ENCODE measurements around the gene BMAL1. TPM values are rescaled to one million over a fixed set of nuclear protein-coding genes. Genes with fewer than 3 reads are reported as not detected.

Gene BMAL1
- total RNA-seq, 1 experiment from 2014 or later = 10.9 TPM

GRCh38 chr11:13315517-13316432 lies 38.2 kb downstream of the BMAL1 start:
- Histone ChIP-seq H3K9me2 (replicated peaks; ENCODE audit: low read length) (no peaks in the 10 kb centered on the region), H3K27me3 (ENCODE audit: low read length) (no peaks in the 10 kb centered on the region), H3F3A (ENCODE audit: low read length, unreplicated experiment) (no peaks in the 10 kb centered on the region), H3K9ac (ENCODE audit: low read length) (no peak overlapping the region), H3K79me2 (ENCODE audit: low read length) (no peaks in the 10 kb centered on the region), H2AFZ (ENCODE audit: low read length) (no peak overlapping the region), H3K36me3 (ENCODE audit: low read depth, low read length) (no peaks in the 10 kb centered on the region), H3K9me3 (ENCODE audit: low read length) (no peaks in the 10 kb centered on the region), H3K4me1 (ENCODE audit: insufficient read depth, low read length) (peaks cover 12% of the 10 kb centered on the region), H3K4me2 (ENCODE audit: low read length) (0 out of 2 replicates have a peak overlapping the region, but pooled peaks have one; percentile 37), H4K20me1 (ENCODE audit: low read length) (no peaks in the 10 kb centered on the region), H3K4me3 (ENCODE audit: low read length) (no peak overlapping the region), H3K27ac (ENCODE audit: low read length) (peak overlapping the region; percentile 3; the same call in 1 of the 2 replicates)
- DNase-seq (no peak), ATAC-seq (no peak; the same call in 1 of the 2 replicates)
- CTCF ChIA-PET = interaction anchor here (0.6 kb wide), 3 partner anchors 19 to 132 kb away, joined by 3 read pairs; no protein-coding TSS in a partner anchor
- intact Hi-C loops (cut with micrococcal nuclease) = no loop called here
- no TSS peak for BruUV-seq (replicated peaks)
- TF ChIP-seq EZH2phosphoT487 (IDR thresholded peaks at IDR 0.05; ENCODE audit: borderline replicate concordance, low read length) (no peak), EZH2 (IDR thresholded peaks at IDR 0.05; ENCODE audit: low read length, unreplicated experiment) (no peak), CTCF (conservative IDR thresholded peaks at IDR 0.05; ENCODE audit: low read depth, low read length) (no peak)
- POLR2A ChIA-PET (ENCODE audit: unreplicated experiment) = no interaction called here

- peaks cover 12% of the 10 kb centered on the region for H3K4me1 ChIP-seq (ENCODE audit: insufficient read depth, low read length)
- intact Hi-C loops (cut with micrococcal nuclease) = no loop called here
- ATAC-seq = peak; percentile 92
- no peak overlapping the region for H3K4me3 ChIP-seq (ENCODE audit: low read length)
- peak overlapping the region; percentile 37; the same call in 1 of the 2 replicates for H3K4me2 ChIP-seq (ENCODE audit: low read length)
- no peaks in the 10 kb centered on the region for H3K36me3 ChIP-seq (ENCODE audit: low read depth, low read length)
- ChIA-PET CTCF (interaction anchor here (0.6 kb wide), 3 partner anchors 18 to 133 kb away, joined by 3 read pairs; no protein-coding TSS in a partner anchor), POLR2A (ENCODE audit: unreplicated experiment) (no interaction called here)
- no peak for TF ChIP-seq EZH2phosphoT487 (IDR thresholded peaks at IDR 0.05; ENCODE audit: borderline replicate concordance, low read length)
- TF ChIP-seq CTCF (conservative IDR thresholded peaks at IDR 0.05; ENCODE audit: low read depth, low read length) = no peak
- TF ChIP-seq EZH2 (IDR thresholded peaks at IDR 0.05; ENCODE audit: low read length, unreplicated experiment) = no peak
- no TSS peak for BruUV-seq (replicated peaks)
- H4K20me1 ChIP-seq (ENCODE audit: low read length) = no peaks in the 10 kb centered on the region
- peak overlapping the region; percentile 3; the same call in 1 of the 2 replicates for H3K27ac ChIP-seq (ENCODE audit: low read length)
- H3K9ac ChIP-seq (ENCODE audit: low read length) = no peak overlapping the region
- DNase-seq = peak; percentile 62
- no peaks in the 10 kb centered on the region for H3F3A ChIP-seq (ENCODE audit: low read length, unreplicated experiment)
- no peaks in the 10 kb centered on the region for H3K79me2 ChIP-seq (ENCODE audit: low read length)
- H3K9me3 ChIP-seq (ENCODE audit: low read length) = no peaks in the 10 kb centered on the region
- H3K27me3 ChIP-seq (ENCODE audit: low read length) = no peaks in the 10 kb centered on the region
- no peaks in the 10 kb centered on the region for H3K9me2 ChIP-seq (replicated peaks; ENCODE audit: low read length)
- 0 out of 2 replicates have a peak overlapping the region, but pooled peaks have one; percentile 24 for H2AFZ ChIP-seq (ENCODE audit: low read length)
Measured at GRCh38 chr11:13316528-13316961, 39.0 kb downstream of the BMAL1 start.
